Measurements from ENCODE around the gene PRKCE.

DNA sequence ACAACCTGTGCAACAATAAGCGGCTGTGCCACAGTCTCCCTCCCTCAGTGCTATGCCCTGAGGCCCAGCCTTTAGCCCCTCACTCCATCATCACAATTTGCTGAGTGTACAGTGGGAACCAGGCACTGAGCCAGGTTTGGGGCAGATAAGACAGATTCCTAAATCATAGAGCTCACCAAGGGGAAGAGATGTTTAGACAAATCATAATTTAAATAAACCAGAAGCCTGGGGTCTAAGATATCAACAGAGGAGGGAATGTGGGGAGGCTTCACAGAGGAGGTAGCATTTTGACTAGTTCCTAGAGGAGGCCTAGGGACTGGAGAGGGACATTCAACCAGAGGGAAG is 506.5 kb downstream of the PRKCE start:
- TF ChIP-seq, protein P1, sequence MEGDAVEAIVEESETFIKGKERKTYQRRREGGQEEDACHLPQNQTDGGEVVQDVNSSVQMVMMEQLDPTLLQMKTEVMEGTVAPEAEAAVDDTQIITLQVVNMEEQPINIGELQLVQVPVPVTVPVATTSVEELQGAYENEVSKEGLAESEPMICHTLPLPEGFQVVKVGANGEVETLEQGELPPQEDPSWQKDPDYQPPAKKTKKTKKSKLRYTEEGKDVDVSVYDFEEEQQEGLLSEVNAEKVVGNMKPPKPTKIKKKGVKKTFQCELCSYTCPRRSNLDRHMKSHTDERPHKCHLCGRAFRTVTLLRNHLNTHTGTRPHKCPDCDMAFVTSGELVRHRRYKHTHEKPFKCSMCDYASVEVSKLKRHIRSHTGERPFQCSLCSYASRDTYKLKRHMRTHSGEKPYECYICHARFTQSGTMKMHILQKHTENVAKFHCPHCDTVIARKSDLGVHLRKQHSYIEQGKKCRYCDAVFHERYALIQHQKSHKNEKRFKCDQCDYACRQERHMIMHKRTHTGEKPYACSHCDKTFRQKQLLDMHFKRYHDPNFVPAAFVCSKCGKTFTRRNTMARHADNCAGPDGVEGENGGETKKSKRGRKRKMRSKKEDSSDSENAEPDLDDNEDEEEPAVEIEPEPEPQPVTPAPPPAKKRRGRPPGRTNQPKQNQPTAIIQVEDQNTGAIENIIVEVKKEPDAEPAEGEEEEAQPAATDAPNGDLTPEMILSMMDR (IDR thresholded peaks at IDR 0.05), result no peak
- TF ChIP-seq POLR2A (IDR thresholded peaks at IDR 0.05), result no peak
